ENCODE data around the gene TMEM208.

The TMEM208 gene

DNA sequence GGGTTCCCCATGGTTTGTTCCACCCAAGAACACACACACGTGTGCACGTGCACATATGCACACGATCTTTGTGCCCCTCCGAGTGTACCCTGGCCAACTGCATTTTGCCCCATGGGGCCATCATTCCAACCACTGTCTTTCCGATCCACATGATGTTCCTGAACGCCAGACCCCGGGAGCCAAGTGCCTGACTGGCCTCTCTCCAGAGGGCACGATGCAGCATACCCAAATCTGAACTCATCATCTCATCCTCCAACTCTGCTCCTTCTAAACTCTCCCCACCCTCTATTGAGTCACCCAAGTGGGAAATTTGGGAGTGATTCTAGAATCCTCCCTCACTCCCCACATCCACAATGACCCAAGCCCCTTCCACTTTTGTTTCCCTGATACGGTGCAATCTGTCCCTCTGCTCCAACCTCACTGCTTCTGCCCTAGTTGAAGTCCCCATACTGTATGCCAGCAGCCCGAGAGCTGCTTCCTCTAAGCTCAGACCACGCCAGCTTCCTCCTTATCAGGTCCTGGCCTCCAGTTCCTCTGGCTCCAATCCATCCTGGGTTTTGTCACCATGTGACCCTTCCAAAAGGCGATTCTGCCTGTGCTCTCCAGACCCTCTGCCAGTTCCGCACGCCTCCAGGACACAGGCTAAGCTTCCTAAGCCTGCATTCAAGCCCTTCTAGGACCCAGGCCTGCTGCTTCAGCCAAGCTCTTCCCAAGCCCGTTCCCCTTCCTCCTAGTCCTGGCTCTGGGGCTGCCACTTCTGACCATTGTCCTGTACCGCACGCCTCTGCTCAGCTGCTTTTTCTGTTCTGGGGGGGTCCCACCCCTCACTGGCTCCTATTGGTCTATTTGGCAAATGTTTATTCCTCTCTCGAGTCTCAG lies 10.1 kb upstream of the TMEM208 start:
- no peak for TF ChIP-seq TAF1 (IDR thresholded peaks at IDR 0.05; ENCODE audit: borderline replicate concordance, insufficient read depth, low read length)
- TF ChIP-seq POLR2AphosphoS5 (IDR thresholded peaks at IDR 0.05; ENCODE audit: low read depth, low read length): no peak
- TF ChIP-seq SIN3A (IDR thresholded peaks at IDR 0.05; ENCODE audit: borderline replicate concordance, insufficient read depth, low read length): no peak

DNA sequence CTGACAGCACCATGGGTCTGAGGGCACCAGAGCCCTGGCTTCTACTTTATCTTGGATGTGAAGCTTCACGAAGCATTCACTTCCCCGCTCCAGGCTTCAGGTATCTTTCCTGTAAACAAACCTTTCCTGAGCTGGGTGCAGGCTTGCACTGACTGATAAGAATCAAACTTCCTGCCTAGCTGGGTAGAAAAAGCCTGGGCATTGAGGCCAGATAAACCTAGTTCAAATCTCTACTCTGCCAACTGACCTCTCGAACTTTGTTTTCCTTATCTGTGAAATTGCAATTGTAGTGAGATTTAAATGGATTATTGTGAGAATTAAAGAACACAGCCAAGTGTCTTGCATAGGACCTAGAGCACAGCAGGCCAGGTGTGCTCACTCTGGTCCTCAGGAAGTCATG lies 2.9 kb upstream of the TMEM208 start:
- TF ChIP-seq SIN3A (IDR thresholded peaks at IDR 0.05; ENCODE audit: borderline replicate concordance, insufficient read depth, low read length) (no peak), FOXP2 (optimal IDR thresholded peaks at IDR 0.05; ENCODE audit: borderline replicate concordance, extremely low read depth, extremely low read length, insufficient read depth) (no peak), TAF1 (IDR thresholded peaks at IDR 0.05; ENCODE audit: borderline replicate concordance, insufficient read depth, low read length) (no peak), POLR2AphosphoS5 (IDR thresholded peaks at IDR 0.05; ENCODE audit: low read depth, low read length) (no peak)
- TF ChIP-seq, protein P1, sequence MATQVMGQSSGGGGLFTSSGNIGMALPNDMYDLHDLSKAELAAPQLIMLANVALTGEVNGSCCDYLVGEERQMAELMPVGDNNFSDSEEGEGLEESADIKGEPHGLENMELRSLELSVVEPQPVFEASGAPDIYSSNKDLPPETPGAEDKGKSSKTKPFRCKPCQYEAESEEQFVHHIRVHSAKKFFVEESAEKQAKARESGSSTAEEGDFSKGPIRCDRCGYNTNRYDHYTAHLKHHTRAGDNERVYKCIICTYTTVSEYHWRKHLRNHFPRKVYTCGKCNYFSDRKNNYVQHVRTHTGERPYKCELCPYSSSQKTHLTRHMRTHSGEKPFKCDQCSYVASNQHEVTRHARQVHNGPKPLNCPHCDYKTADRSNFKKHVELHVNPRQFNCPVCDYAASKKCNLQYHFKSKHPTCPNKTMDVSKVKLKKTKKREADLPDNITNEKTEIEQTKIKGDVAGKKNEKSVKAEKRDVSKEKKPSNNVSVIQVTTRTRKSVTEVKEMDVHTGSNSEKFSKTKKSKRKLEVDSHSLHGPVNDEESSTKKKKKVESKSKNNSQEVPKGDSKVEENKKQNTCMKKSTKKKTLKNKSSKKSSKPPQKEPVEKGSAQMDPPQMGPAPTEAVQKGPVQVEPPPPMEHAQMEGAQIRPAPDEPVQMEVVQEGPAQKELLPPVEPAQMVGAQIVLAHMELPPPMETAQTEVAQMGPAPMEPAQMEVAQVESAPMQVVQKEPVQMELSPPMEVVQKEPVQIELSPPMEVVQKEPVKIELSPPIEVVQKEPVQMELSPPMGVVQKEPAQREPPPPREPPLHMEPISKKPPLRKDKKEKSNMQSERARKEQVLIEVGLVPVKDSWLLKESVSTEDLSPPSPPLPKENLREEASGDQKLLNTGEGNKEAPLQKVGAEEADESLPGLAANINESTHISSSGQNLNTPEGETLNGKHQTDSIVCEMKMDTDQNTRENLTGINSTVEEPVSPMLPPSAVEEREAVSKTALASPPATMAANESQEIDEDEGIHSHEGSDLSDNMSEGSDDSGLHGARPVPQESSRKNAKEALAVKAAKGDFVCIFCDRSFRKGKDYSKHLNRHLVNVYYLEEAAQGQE (IDR thresholded peaks at IDR 0.05; ENCODE audit: insufficient read depth in 1 of 2, low read depth in 2 of 2, low read length in 2 of 2): no peak

DNA sequence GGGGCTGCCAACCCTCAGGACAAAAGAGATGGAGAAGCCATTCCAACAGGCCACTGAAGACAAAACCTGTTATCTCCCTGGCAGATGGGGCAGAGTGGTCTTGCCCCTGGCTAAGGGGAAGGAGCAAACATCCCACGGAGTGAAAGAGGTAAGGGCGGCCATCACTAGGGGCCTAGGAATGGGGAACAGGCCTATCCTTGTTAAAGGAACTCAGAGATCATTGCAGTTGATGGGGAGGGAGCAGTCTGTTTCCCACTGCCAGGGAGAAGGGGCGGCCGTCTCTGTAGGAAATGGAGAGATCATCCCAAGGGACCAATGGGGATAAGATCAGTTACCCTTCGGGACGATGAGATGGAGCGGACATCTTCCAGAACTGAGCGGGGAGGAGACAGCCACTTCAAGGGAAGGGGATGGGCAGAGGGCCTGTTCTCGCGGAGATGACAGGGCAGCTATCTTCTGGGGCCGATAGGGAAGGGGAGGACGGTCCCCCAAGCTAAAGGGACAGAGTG lies 581 bp upstream of the TMEM208 start:
- TF ChIP-seq TAF1 (IDR thresholded peaks at IDR 0.05; ENCODE audit: borderline replicate concordance, insufficient read depth, low read length): no peak
- TF ChIP-seq, protein P1 (IDR thresholded peaks at IDR 0.05; ENCODE audit: insufficient read depth in 1 of 2, low read depth in 2 of 2, low read length in 2 of 2): no peak
- TF ChIP-seq SIN3A (IDR thresholded peaks at IDR 0.05; ENCODE audit: borderline replicate concordance, insufficient read depth, low read length): no peak
- no peak for TF ChIP-seq FOXP2 (optimal IDR thresholded peaks at IDR 0.05; ENCODE audit: borderline replicate concordance, extremely low read depth, extremely low read length, insufficient read depth)
- TF ChIP-seq POLR2AphosphoS5 (IDR thresholded peaks at IDR 0.05; ENCODE audit: low read depth, low read length): no peak

DNA sequence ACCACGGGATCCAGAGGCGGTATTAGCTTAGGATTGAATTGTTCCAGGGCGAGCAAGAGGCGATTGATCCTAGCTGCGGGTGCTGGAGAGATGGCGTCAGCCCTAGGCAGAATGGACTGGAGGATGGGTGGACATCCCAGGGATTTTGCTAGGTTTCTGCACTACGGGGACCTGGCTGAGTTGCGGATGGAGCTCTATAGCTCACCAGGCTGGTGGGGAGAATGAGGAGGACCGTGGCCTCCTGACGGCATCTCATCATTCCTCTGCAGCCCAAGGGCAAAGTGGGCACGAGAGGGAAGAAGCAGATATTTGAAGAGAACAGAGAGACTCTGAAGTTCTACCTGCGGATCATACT lies 614 bp downstream of the TMEM208 start:
- no peak for TF ChIP-seq POLR2AphosphoS5 (IDR thresholded peaks at IDR 0.05; ENCODE audit: low read depth, low read length)
- no peak for TF ChIP-seq FOXP2 (optimal IDR thresholded peaks at IDR 0.05; ENCODE audit: borderline replicate concordance, extremely low read depth, extremely low read length, insufficient read depth)

DNA sequence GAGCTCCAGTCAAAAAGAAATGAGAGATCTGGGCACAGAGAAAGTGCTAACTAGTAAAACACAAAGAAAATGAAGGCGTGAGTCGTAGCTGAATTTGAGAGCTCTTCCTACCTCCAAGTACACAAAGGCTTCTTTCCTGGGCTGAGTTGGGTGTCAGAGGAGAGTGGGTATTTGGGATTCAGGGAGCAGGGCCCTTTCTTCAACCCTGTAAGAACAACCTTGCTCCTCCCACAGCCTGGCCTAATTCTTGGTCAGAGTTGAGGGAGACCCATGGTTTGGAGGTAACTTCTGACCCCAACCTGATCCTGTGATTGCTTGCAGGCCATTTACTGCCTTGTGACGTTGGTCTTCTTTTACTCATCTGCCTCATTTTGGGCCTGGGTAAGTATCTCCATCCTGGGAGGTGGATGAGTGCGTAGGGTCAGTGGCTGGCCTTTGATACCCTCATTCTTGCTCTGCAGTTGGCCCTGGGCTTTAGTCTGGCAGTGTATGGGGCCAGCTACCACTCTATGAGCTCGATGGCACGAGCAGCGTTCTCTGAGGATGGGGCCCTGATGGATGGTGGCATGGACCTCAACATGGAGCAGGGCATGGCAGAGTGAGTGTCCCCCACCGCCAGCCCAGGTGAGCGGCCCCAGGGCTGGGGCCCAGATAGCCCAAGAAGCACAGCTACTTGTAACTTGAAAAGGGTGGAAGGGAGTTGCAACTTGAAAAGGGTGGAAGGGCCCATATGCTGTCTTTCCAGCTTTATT lies 1.3 kb downstream of the TMEM208 start:
- no peak for TF ChIP-seq POLR2AphosphoS5 (IDR thresholded peaks at IDR 0.05; ENCODE audit: low read depth, low read length)
- TF ChIP-seq SIN3A (IDR thresholded peaks at IDR 0.05; ENCODE audit: borderline replicate concordance, insufficient read depth, low read length): no peak
- no peak for TF ChIP-seq TAF1 (IDR thresholded peaks at IDR 0.05; ENCODE audit: borderline replicate concordance, insufficient read depth, low read length)
- no peak for TF ChIP-seq FOXP2 (optimal IDR thresholded peaks at IDR 0.05; ENCODE audit: borderline replicate concordance, extremely low read depth, extremely low read length, insufficient read depth)
- TF ChIP-seq, protein P1 (IDR thresholded peaks at IDR 0.05; ENCODE audit: insufficient read depth in 1 of 2, low read depth in 2 of 2, low read length in 2 of 2): no peak

Data from PFSK-1 (cell line).